Osteoblast (primary cell): ENCODE results near the gene GAS2L2. TPM values are rescaled to one million over a fixed set of nuclear protein-coding genes. Genes with fewer than 3 reads are reported as not detected.

ENCODE experiments used
- DNase-seq: peaks from one replicate; pipeline ENCODE4 v3.0.0; 2011; ENCODE audit warnings: low spot score, mixed read lengths; ENCODE audit not compliant: insufficient read length; ENCODE audit errors: missing footprints
- H2AFZ ChIP-seq: 2 replicates; pipeline ENCODE4 v1.6.0; 2011; ENCODE audit warnings: mild to moderate bottlenecking, low read length
- H3K27ac ChIP-seq: 2 replicates; pipeline ENCODE4 v1.5.1; 2011; ENCODE audit warnings: mild to moderate bottlenecking, low read depth, low read length, moderate library complexity
- H3K27me3 ChIP-seq: 2 replicates; pipeline ENCODE4 v1.6.0; 2012; ENCODE audit warnings: mild to moderate bottlenecking, control low read depth, inconsistent platforms, low read length, moderate library complexity; ENCODE audit not compliant: insufficient read depth
- H3K36me3 ChIP-seq: 2 replicates; pipeline ENCODE4 v1.5.1; 2011; ENCODE audit warnings: mild to moderate bottlenecking, low read length, control low read depth, moderate library complexity; ENCODE audit not compliant: insufficient read depth
- H3K4me1 ChIP-seq: 2 replicates; pipeline ENCODE4 v1.5.1; 2011; ENCODE audit warnings: mild to moderate bottlenecking, low read length, control low read depth, moderate library complexity; ENCODE audit not compliant: insufficient read depth
- H3K4me2 ChIP-seq: 2 replicates; pipeline ENCODE4 v1.6.0; 2011; ENCODE audit warnings: mild to moderate bottlenecking, low read length; ENCODE audit not compliant: insufficient read depth
- H3K4me3 ChIP-seq: fragments of 200-600 bp; sonication (generic); 3 replicates; pipeline ENCODE4 v1.5.1; 2012; ENCODE audit warnings: mild to moderate bottlenecking, low read length, inconsistent platforms; ENCODE audit not compliant: insufficient read depth
- H3K79me2 ChIP-seq: 2 replicates; pipeline ENCODE4 v1.6.0; 2012; ENCODE audit warnings: mild to moderate bottlenecking, low read length, control low read depth, inconsistent platforms; ENCODE audit not compliant: insufficient read depth
- H3K9me3 ChIP-seq: 2 replicates; pipeline ENCODE4 v1.5.1; 2011; ENCODE audit warnings: low read depth, low read length, control low read depth
- H4K20me1 ChIP-seq: 2 replicates; pipeline ENCODE4 v1.6.0; 2012; ENCODE audit warnings: mild to moderate bottlenecking, low read length, control low read depth; ENCODE audit not compliant: insufficient read depth
- CTCF ChIP-seq: IDR thresholded peaks from 2 replicates; pipeline ENCODE4 v1.5.1; 2011; ENCODE audit warnings: mild to moderate bottlenecking, low read depth, low read length, moderate library complexity; ENCODE audit errors: extremely low read depth
- total RNA-seq: library from RNA; depleted of rRNA; stranded (reverse); fragments of >200 nt; gene quantifications from 2 replicates; pipeline ENCODE4 v1.2.3, GENCODE V29; 2012

The GAS2L2 gene
- total RNA-seq, 1 donor, result not detected

GRCh38 chr17:35733366-35733765 lies 19.7 kb downstream of the GAS2L2 start:
- Histone ChIP-seq H2AFZ (no peak overlapping the region), H3K4me1 (peaks cover 6% of the 10 kb centered on the region), H3K4me3 (no peak overlapping the region), H3K4me2 (no peak overlapping the region), H4K20me1 (peaks cover 5% of the 10 kb centered on the region), H3K36me3 (no peaks in the 10 kb centered on the region), H3K27ac (no peak overlapping the region), H3K79me2 (no peaks in the 10 kb centered on the region), H3K27me3 (peaks cover 4% of the 10 kb centered on the region), H3K9me3 (no peaks in the 10 kb centered on the region)
- DNase-seq, result peak; percentile 60
- no peak for TF ChIP-seq CTCF

GRCh38 chr17:35732806-35733136 lies 20.3 kb downstream of the GAS2L2 start:
- Histone ChIP-seq H3K27ac (no peak overlapping the region), H3K9me3 (no peaks in the 10 kb centered on the region), H3K27me3 (no peaks in the 10 kb centered on the region), H3K79me2 (no peaks in the 10 kb centered on the region), H3K4me2 (peak overlapping the region; percentile 74), H3K4me1 (peaks cover 6% of the 10 kb centered on the region), H2AFZ (no peak overlapping the region), H3K4me3 (no peak overlapping the region), H4K20me1 (peaks cover 5% of the 10 kb centered on the region), H3K36me3 (no peaks in the 10 kb centered on the region)
- TF ChIP-seq CTCF, result no peak
- DNase-seq, result peak; percentile 72

GRCh38 chr17:35731917-35732805 lies 20.9 kb downstream of the GAS2L2 start:
- H3K27ac ChIP-seq, result no peak overlapping the region
- no peaks in the 10 kb centered on the region for H3K9me3 ChIP-seq
- peaks cover 5% of the 10 kb centered on the region for H4K20me1 ChIP-seq
- no peaks in the 10 kb centered on the region for H3K36me3 ChIP-seq
- H3K4me2 ChIP-seq, result peak overlapping the region; percentile 74
- peaks cover 9% of the 10 kb centered on the region for H3K4me1 ChIP-seq
- no peak overlapping the region for H2AFZ ChIP-seq
- H3K79me2 ChIP-seq, result no peaks in the 10 kb centered on the region
- TF ChIP-seq CTCF, result no peak
- H3K4me3 ChIP-seq, result peak overlapping the region; percentile 68
- H3K27me3 ChIP-seq, result no peaks in the 10 kb centered on the region
- DNase-seq, result peak; percentile 89

GRCh38 chr17:35731239-35731916 lies 21.7 kb downstream of the GAS2L2 start, which contains the start of gene RASL10B:
TSS of gene RASL10B (plus strand) at chr17:35731639. CDS start at chr17:35735185, 3,546 bp downstream.
- Histone ChIP-seq H4K20me1 (peaks cover 5% of the 10 kb centered on the region), H3K27me3 (no peaks in the 10 kb centered on the region), H3K4me1 (peaks cover 17% of the 10 kb centered on the region), H3K27ac (no peak within 1 kb of the TSS), H3K9me3 (no peaks in the 10 kb centered on the region), H3K79me2 (no peaks in the 10 kb centered on the region), H3K4me3 (peak within 1 kb of the TSS; percentile 68), H2AFZ (no peak within 1 kb of the TSS), H3K36me3 (no peaks in the 10 kb centered on the region), H3K4me2 (peak within 1 kb of the TSS; percentile 78)
- no peak for TF ChIP-seq CTCF
- peak; percentile 98 for DNase-seq
